Measurements from ENCODE around the gene PCIF1.

DNA sequence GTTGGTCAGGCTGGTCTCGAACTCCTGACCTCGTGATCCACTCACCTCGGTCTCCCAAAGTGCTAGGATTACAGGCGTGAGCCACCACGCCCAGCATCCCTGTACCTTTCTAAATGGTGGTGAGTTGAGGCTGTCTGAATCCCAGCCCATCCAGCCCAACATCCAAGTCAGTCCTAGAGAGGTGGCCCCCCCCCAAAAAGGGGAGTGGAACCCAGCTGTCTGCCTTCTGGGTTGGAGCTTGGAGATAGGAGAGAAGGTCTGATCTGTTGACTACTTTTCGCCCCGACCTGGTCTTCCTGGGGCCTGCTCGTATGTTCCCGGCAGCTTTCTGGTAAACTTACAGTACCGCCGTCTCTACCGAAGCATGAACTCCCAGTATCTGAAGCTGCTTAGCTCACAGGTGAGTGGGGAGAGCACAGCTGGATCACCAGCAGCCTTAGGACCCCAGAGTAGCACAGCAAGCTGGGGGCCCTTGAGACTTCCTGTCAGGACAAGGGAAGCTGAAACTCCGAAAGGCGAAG, 37.8 kb upstream of the PCIF1 start:
- TF ChIP-seq, protein P1, sequence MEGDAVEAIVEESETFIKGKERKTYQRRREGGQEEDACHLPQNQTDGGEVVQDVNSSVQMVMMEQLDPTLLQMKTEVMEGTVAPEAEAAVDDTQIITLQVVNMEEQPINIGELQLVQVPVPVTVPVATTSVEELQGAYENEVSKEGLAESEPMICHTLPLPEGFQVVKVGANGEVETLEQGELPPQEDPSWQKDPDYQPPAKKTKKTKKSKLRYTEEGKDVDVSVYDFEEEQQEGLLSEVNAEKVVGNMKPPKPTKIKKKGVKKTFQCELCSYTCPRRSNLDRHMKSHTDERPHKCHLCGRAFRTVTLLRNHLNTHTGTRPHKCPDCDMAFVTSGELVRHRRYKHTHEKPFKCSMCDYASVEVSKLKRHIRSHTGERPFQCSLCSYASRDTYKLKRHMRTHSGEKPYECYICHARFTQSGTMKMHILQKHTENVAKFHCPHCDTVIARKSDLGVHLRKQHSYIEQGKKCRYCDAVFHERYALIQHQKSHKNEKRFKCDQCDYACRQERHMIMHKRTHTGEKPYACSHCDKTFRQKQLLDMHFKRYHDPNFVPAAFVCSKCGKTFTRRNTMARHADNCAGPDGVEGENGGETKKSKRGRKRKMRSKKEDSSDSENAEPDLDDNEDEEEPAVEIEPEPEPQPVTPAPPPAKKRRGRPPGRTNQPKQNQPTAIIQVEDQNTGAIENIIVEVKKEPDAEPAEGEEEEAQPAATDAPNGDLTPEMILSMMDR (IDR thresholded peaks at IDR 0.05), result no peak
- TF ChIP-seq ZFP36 (IDR thresholded peaks at IDR 0.05; ENCODE audit: borderline replicate concordance, partially characterized antibody), result no peak
- TF ChIP-seq POLR2AphosphoS2 (conservative IDR thresholded peaks at IDR 0.05; ENCODE audit: low read length), result no peak
- TF ChIP-seq CHD2 (IDR thresholded peaks at IDR 0.05; ENCODE audit: low read length, partially characterized antibody), result no peak
- TF ChIP-seq ESRRA (IDR thresholded peaks at IDR 0.05; ENCODE audit: borderline replicate concordance, low read length), result no peak
- no peak for TF ChIP-seq RAD21 (conservative IDR thresholded peaks at IDR 0.05 in 1 of 2, IDR thresholded peaks at IDR 0.05 in 1 of 2)
- TF ChIP-seq RCOR1 (IDR thresholded peaks at IDR 0.05; ENCODE audit: low read depth, low read length), result no peak
- no peak for TF ChIP-seq POLR2A (IDR thresholded peaks at IDR 0.05; ENCODE audit: low read length)
- no peak for TF ChIP-seq CEBPB (IDR thresholded peaks at IDR 0.05)
- TF ChIP-seq SREBF2 (IDR thresholded peaks at IDR 0.05), result no peak
- no peak for TF ChIP-seq HDAC2 (IDR thresholded peaks at IDR 0.05)
- TF ChIP-seq MAFK (IDR thresholded peaks at IDR 0.05; ENCODE audit: partially characterized antibody), result no peak
- TF ChIP-seq EP300 (IDR thresholded peaks at IDR 0.05), result no peak
- TF ChIP-seq EHMT2 (IDR thresholded peaks at IDR 0.05; ENCODE audit: low read depth), result no peak

All from A549 (cell line).